SK-N-SH (cell line): Measurements from ENCODE around the gene GLI2. TPM values are rescaled to one million over a fixed set of nuclear protein-coding genes. Genes with fewer than 3 reads are reported as not detected.

Experiments used
- CTCF ChIA-PET: fragments of 300-600, 350-600 bp; formaldehyde crosslinking; extraction: SDS; loops from one replicate; lab custom pipeline; 2021; lab: Yijun Ruan, JAX
- POLR2A ChIA-PET: fragments of 350-600 bp; sonication (Branson Sonifier 250); formaldehyde crosslinking; extraction: SDS; loops from one replicate; lab custom pipeline; 2020; ENCODE audit warnings: antibody characterized with exemption, inconsistent platforms; lab: Yijun Ruan, JAX
- DNase-seq: peaks from one replicate; pipeline ENCODE4 v3.0.0; 2012
- H2AFZ ChIP-seq: fragments of 200-600 bp; sonication (generic); 2 replicates; pipeline ENCODE4 v1.8.1; 2016; ENCODE audit warnings: antibody characterized with exemption, mild to moderate bottlenecking, low read depth
- H3F3A ChIP-seq: fragments of 200-600 bp; sonication (generic); replicated peaks from 2 replicates; pipeline ENCODE3; 2016; ENCODE audit warnings: antibody characterized with exemption, mild to moderate bottlenecking; ENCODE audit not compliant: insufficient read depth
- H3K27ac ChIP-seq, 2 experiments: fragments of 200-500 bp in 1 of 2; fragments of 200-600 bp in 1 of 2; sonication (Bioruptor generic) in 1 of 2; sonication (generic), shearing (Covaris generic) in 1 of 2; 2 replicates each; pipeline versions ENCODE4 v1.5.1 to v1.6.1; 2014 to 2016; ENCODE audit warnings: low read depth in 2 of 2, inconsistent platforms in 1 of 2, low read length in 1 of 2, mild to moderate bottlenecking in 1 of 2, mixed read lengths in 1 of 2
- H3K27me3 ChIP-seq: fragments of 200-600 bp; sonication (generic), shearing (Covaris generic); 2 replicates; pipeline ENCODE4 v1.6.1; 2016; ENCODE audit warnings: mixed run types; ENCODE audit not compliant: insufficient read depth
- H3K36me3 ChIP-seq, 2 experiments: fragments of 200-500 bp in 1 of 2; fragments of 200-600 bp in 1 of 2; sonication (Bioruptor generic) in 1 of 2; sonication (generic) in 1 of 2; replicated peaks in 1 of 2; 2 replicates each; pipeline versions ENCODE3 to v1.5.1; 2014 to 2016; ENCODE audit warnings: low read length in 1 of 2, mild to moderate bottlenecking in 1 of 2; ENCODE audit not compliant: insufficient read depth in 2 of 2, control insufficient read depth in 1 of 2
- H3K4me1 ChIP-seq, 2 experiments: fragments of 200-500 bp in 1 of 2; fragments of 200-600 bp in 1 of 2; sonication (Bioruptor generic) in 1 of 2; sonication (generic), shearing (Covaris generic) in 1 of 2; 2 replicates each; pipeline versions ENCODE4 v1.5.1 to v1.6.1; 2014 to 2016; ENCODE audit warnings: low read depth in 1 of 2, low read length in 1 of 2, mixed run types in 1 of 2; ENCODE audit not compliant: insufficient read depth in 2 of 2, control insufficient read depth in 1 of 2
- H3K4me2 ChIP-seq: fragments of 200-600 bp; sonication (generic), shearing (Covaris generic); 2 replicates; pipeline ENCODE4 v1.6.1; 2017; ENCODE audit warnings: mixed run types
- H3K4me3 ChIP-seq, 2 experiments: fragments of 200-500 bp in 1 of 2; fragments of 200-600 bp in 1 of 2; sonication (Bioruptor generic) in 1 of 2; sonication (generic), shearing (Covaris generic) in 1 of 2; 2 replicates each; pipeline versions ENCODE4 v1.5.1 to v1.8.1; 2014 to 2016; ENCODE audit warnings: low read depth in 2 of 2, inconsistent platforms in 1 of 2, low read length in 1 of 2, mild to moderate bottlenecking in 1 of 2, mixed read lengths in 1 of 2, moderate library complexity in 1 of 2
- H3K79me2 ChIP-seq: fragments of 200-600 bp; sonication (generic); 2 replicates; pipeline ENCODE4 v1.8.1; 2017; ENCODE audit warnings: mild to moderate bottlenecking; ENCODE audit not compliant: insufficient read depth
- H3K9ac ChIP-seq: fragments of 200-600 bp; sonication (generic); 2 replicates; pipeline ENCODE4 v1.6.1; 2017; ENCODE audit warnings: mixed run types
- H3K9me2 ChIP-seq: fragments of 200-600 bp; sonication (generic); 2 replicates; pipeline ENCODE4 v1.6.1; 2017; ENCODE audit warnings: mixed run types
- H3K9me3 ChIP-seq: fragments of 200-600 bp; sonication (generic); 2 replicates; pipeline ENCODE4 v1.6.1; 2017; ENCODE audit warnings: mixed run types, mild to moderate bottlenecking, moderate library complexity
- H4K20me1 ChIP-seq: fragments of 200-600 bp; sonication (generic); 2 replicates; pipeline ENCODE4 v1.6.1; 2017; ENCODE audit warnings: mild to moderate bottlenecking, mixed run types; ENCODE audit not compliant: insufficient read depth
- ELF1 ChIP-seq: IDR thresholded peaks from 2 replicates; pipeline ENCODE4 v1.4.0; 2012
- FOSL2 ChIP-seq: IDR thresholded peaks from 2 replicates; pipeline ENCODE4 v1.4.0; 2012; ENCODE audit warnings: low read depth, mild to moderate bottlenecking, moderate library complexity, borderline replicate concordance
- MXI1 ChIP-seq: IDR thresholded peaks from 2 replicates; pipeline ENCODE4 v1.6.1; 2012; ENCODE audit warnings: mild to moderate bottlenecking, low read depth, low read length, improper control_type of control experiment
- POLR2AphosphoS5 ChIP-seq: IDR thresholded peaks from 2 replicates; pipeline ENCODE4 v1.6.1; 2012; ENCODE audit warnings: low read depth, low read length
- YY1 ChIP-seq: IDR thresholded peaks from 2 replicates; pipeline ENCODE4 v1.4.0; 2012; ENCODE audit warnings: low read depth, mild to moderate bottlenecking
- WGBS: methylation state at CpG from one replicate; pipeline ENCODE4 v1.1.6; 2017; ENCODE audit warnings: low lambda C conversion rate; 5-methylcytosine and 5-hydroxymethylcytosine counted together
- polyA plus RNA-seq, 3 experiments: library from polyadenylated mRNA; depleted of rRNA; stranded (reverse); fragments of >200 nt; gene quantifications; 2 replicates each; pipeline ENCODE4 v1.2.3, GENCODE V29; 2012
- TF ChIP-seq, protein P1 (sequence below): fragments of 200-600 bp; sonication (generic); IDR thresholded peaks from 2 replicates; pipeline ENCODE4 v1.6.1; 2017; ENCODE audit warnings: antibody characterized with exemption, mild to moderate bottlenecking, moderate library complexity
- TF ChIP-seq, protein P2 (sequence below): IDR thresholded peaks from 2 replicates; pipeline ENCODE4 v1.4.0; 2012; ENCODE audit warnings: low read depth, borderline replicate concordance
- TF ChIP-seq, protein P3 (sequence below): IDR thresholded peaks from 2 replicates; pipeline ENCODE4 v1.4.0; 2012; ENCODE audit warnings: low read depth, borderline replicate concordance
- TF ChIP-seq, protein P4 (sequence below): IDR thresholded peaks from 2 replicates; pipeline ENCODE4 v1.6.1; 2012; ENCODE audit warnings: mild to moderate bottlenecking, low read depth, low read length, moderate library complexity
- TF ChIP-seq, protein P5 (sequence below): fragments of 150-350 bp; IDR thresholded peaks from 2 replicates; pipeline ENCODE4 v1.6.1; 2017; ENCODE audit warnings: antibody characterized with exemption, low read length, low read depth, borderline replicate concordance

GLI2 gene
- polyA plus RNA-seq, 1 of the 3 experiments (the other 2 are of a cell fraction), result 3.4 TPM

DNA sequence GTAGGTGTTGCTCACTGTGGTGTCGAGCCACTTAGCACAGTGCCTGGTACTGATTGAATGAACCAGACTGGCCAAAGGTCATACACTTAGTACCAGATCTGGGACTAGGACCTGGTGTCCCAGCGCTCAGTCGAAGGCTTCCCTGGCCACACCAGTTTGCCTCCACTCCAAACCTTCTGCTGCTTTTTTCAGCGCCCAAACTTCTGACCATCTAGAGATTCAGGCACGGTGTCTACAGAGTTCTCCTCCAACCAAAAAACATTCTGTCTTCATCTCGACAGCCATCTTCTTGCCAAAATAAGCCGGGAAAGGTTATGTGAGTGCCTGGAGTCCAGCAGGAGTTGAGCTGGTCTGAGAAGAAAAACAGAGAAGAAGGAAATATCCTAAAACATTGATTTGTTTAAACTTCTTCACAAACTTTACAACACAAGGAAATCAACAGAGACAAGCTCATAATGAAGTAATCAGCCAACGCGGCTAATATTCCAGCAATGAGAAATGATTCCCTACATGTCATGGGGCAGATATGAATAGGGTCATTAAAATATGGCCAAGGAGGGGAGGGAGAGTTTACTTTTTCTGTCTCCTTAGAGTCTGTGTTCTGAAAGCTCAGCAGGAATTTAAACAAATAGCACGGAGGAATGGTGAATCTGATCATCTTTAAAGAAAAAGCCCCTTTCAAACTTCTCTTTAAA is 2.3 kb upstream of the GLI2 start:
- CTCF ChIA-PET, result interaction anchor here (0.8 to 4.3 kb wide), 7 partner anchors 11 to 566 kb away, joined by 3 to 20 read pairs (median 4); no protein-coding TSS in a partner anchor
- POLR2A ChIA-PET, result no interaction called here
- Histone ChIP-seq H3K4me1 (peaks cover 12 to 14% of the 10 kb centered on the region in 2 experiments; a peak in 3 of 4 replicates), H3F3A (peaks cover 16% of the 10 kb centered on the region), H3K36me3 (no peaks in the 10 kb centered on the region), H3K4me2 (no peak overlapping the region), H3K9me3 (no peaks in the 10 kb centered on the region), H3K4me3 (no peak overlapping the region), H4K20me1 (no peaks in the 10 kb centered on the region), H3K79me2 (peaks cover 26% of the 10 kb centered on the region)
- WGBS, result 96% methylated on average over 9 of the region's 10 CpGs
- DNase-seq, result no peak
- TF ChIP-seq, protein P1, sequence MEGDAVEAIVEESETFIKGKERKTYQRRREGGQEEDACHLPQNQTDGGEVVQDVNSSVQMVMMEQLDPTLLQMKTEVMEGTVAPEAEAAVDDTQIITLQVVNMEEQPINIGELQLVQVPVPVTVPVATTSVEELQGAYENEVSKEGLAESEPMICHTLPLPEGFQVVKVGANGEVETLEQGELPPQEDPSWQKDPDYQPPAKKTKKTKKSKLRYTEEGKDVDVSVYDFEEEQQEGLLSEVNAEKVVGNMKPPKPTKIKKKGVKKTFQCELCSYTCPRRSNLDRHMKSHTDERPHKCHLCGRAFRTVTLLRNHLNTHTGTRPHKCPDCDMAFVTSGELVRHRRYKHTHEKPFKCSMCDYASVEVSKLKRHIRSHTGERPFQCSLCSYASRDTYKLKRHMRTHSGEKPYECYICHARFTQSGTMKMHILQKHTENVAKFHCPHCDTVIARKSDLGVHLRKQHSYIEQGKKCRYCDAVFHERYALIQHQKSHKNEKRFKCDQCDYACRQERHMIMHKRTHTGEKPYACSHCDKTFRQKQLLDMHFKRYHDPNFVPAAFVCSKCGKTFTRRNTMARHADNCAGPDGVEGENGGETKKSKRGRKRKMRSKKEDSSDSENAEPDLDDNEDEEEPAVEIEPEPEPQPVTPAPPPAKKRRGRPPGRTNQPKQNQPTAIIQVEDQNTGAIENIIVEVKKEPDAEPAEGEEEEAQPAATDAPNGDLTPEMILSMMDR, result no peak
- TF ChIP-seq, protein P2, sequence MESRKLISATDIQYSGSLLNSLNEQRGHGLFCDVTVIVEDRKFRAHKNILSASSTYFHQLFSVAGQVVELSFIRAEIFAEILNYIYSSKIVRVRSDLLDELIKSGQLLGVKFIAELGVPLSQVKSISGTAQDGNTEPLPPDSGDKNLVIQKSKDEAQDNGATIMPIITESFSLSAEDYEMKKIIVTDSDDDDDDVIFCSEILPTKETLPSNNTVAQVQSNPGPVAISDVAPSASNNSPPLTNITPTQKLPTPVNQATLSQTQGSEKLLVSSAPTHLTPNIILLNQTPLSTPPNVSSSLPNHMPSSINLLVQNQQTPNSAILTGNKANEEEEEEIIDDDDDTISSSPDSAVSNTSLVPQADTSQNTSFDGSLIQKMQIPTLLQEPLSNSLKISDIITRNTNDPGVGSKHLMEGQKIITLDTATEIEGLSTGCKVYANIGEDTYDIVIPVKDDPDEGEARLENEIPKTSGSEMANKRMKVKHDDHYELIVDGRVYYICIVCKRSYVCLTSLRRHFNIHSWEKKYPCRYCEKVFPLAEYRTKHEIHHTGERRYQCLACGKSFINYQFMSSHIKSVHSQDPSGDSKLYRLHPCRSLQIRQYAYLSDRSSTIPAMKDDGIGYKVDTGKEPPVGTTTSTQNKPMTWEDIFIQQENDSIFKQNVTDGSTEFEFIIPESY, result no peak
- TF ChIP-seq MXI1 (no peak), POLR2AphosphoS5 (no peak), ELF1 (no peak), FOSL2 (no peak), YY1 (no peak)
- TF ChIP-seq, protein P3, sequence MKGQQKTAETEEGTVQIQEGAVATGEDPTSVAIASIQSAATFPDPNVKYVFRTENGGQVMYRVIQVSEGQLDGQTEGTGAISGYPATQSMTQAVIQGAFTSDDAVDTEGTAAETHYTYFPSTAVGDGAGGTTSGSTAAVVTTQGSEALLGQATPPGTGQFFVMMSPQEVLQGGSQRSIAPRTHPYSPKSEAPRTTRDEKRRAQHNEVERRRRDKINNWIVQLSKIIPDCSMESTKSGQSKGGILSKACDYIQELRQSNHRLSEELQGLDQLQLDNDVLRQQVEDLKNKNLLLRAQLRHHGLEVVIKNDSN, result no peak
- TF ChIP-seq, protein P4, sequence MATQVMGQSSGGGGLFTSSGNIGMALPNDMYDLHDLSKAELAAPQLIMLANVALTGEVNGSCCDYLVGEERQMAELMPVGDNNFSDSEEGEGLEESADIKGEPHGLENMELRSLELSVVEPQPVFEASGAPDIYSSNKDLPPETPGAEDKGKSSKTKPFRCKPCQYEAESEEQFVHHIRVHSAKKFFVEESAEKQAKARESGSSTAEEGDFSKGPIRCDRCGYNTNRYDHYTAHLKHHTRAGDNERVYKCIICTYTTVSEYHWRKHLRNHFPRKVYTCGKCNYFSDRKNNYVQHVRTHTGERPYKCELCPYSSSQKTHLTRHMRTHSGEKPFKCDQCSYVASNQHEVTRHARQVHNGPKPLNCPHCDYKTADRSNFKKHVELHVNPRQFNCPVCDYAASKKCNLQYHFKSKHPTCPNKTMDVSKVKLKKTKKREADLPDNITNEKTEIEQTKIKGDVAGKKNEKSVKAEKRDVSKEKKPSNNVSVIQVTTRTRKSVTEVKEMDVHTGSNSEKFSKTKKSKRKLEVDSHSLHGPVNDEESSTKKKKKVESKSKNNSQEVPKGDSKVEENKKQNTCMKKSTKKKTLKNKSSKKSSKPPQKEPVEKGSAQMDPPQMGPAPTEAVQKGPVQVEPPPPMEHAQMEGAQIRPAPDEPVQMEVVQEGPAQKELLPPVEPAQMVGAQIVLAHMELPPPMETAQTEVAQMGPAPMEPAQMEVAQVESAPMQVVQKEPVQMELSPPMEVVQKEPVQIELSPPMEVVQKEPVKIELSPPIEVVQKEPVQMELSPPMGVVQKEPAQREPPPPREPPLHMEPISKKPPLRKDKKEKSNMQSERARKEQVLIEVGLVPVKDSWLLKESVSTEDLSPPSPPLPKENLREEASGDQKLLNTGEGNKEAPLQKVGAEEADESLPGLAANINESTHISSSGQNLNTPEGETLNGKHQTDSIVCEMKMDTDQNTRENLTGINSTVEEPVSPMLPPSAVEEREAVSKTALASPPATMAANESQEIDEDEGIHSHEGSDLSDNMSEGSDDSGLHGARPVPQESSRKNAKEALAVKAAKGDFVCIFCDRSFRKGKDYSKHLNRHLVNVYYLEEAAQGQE, result no peak
- TF ChIP-seq, protein P5, sequence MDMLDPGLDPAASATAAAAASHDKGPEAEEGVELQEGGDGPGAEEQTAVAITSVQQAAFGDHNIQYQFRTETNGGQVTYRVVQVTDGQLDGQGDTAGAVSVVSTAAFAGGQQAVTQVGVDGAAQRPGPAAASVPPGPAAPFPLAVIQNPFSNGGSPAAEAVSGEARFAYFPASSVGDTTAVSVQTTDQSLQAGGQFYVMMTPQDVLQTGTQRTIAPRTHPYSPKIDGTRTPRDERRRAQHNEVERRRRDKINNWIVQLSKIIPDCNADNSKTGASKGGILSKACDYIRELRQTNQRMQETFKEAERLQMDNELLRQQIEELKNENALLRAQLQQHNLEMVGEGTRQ, result no peak
- TF ChIP-seq, all 33 proteins: peak for 0
- Histone ChIP-seq H3K27ac (no peak overlapping the region), H3K27me3 (no peaks in the 10 kb centered on the region), H3K9ac (no peak overlapping the region), H2AFZ (no peak overlapping the region), H3K9me2 (no peaks in the 10 kb centered on the region)
